NCI-H2196 treated with DMSO at 0.1 percent for 48 hours (cell line): Measurements from ENCODE around the gene SOHLH1.

ENCODE experiments used
- DNase-seq: peaks from one replicate; lab custom pipeline; 2025; ENCODE audit not compliant: unreplicated experiment; lab: John Stamatoyannopoulos, UW

SOHLH1 gene

GRCh38 chr9:135704483-135704882 lies 5.2 kb upstream of the SOHLH1 start:
- no peak for DNase-seq

DNA sequence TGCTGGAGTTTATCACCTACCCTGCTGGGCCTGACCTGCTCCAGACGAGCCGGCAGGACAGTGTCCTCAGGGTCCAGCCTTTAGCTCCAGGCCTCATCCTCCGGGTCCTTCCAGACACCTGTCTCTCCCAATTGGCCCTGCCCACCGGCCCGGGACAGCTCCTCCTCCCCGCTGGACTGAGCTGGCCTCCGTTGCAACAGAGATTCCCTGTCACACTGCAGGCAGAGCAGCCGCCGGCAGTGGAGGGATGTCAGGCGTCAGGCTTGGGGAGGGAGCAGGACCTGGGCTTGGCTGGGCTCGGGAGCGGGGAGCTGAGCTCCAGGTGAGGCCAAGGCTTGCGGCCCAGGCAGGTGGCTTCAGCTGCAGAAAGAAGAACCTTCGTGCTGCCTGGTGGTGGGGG lies 4.4 kb upstream of the SOHLH1 start:
- DNase-seq, result no peak

GRCh38 chr9:135701959-135702721 lies 2.9 kb upstream of the SOHLH1 start, which contains the start of gene KCNT1:
Gene KCNT1 (plus strand): TSS chr9:135702185. CDS start chr9:135702259, 74 bp downstream.
- DNase-seq, result peak; percentile 26

DNA sequence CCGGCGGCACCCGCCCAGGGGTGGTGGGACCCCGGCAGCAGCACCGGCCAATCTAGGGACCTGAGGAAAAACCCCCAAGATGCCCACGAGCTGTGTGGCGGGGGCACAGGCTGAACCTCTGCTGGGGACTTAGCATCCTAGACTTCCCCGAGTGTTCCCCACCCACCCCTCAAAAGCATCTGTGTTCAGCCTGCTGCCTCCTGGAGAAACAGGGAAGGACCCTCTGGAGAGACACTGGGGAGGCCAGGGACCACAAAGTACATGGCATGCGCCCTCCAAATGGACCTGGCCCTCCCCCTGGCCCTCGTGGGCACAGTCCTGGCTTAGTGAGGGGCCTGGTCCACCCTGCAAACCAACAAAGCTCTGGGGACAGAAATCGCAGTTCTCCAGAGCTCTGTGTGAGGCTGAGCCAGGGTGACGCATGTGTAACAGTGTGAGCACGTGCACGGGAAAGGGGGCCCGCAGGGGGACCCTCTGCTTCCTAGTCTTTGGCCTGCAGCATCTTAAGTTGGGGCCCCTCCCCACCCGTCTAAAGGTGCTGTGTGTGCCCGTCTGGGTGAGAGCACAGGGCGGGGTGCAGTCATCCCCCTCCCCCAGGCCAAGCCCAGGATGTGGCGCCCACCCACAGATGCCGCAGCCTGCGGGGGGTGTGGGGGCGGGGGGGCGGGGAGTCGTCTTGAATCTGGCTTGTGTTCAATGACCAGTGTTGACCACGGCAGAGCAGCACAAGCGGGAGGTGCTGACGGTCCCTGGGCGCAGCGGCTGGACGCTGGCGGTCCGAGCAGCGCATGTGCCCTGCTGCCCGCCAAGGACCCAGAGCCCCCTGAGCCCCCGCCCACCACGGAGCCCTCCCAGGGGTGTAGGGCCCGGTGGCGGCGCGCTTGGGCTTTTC lies 2.0 kb upstream of the SOHLH1 start:
- DNase-seq, result no peak

GRCh38 chr9:135700525-135700924 lies 1.2 kb upstream of the SOHLH1 start:
- no peak for DNase-seq

GRCh38 chr9:135698767-135699166 lies 514 bp downstream of the SOHLH1 start:
- DNase-seq, result no peak

DNA sequence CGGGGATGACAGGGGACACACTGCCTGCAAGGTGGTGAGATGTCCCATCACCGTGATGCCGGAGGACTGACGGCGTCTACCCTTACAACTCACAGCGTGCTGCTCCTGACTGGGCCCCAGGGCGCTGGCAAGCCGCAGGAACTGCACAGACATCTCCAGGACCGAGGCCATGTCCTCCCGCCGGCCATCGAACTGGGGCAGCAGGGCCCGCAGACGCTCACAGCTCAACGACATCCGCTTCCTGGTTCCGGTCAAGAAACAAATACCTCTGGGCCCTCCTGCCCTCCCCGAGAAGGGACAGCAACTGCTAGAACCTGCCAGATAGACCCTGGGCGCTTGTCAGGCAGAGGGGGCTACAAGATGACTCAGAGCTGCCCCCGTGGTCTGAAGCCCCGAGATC lies 1.0 kb downstream of the SOHLH1 start:
- no peak for DNase-seq

GRCh38 chr9:135697226-135697625 lies 2.1 kb downstream of the SOHLH1 start:
- DNase-seq, result no peak

- no peak for DNase-seq
These were observed 2.8 kb downstream of the SOHLH1 start for GRCh38 chr9:135696446-135696845.

DNA sequence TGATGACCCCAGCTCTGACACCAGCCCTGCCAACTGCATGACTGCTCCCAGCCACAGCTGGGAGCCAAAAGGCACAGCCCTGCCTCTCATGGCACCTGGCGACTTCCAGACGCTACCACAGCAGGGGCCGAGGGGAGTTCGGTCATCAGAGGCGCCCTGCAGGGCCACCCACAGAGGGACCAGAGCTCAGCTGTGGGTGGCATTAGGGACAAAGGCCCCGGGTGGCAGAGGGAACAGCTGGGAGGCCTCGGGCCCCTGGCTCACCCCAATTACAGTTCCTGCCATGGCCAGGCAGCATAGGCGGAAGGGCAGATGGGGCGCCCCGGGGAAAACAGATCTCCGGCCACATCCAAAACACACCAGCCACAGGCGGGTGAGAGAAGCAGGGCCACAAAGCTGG lies 3.6 kb downstream of the SOHLH1 start:
- no peak for DNase-seq

DNA sequence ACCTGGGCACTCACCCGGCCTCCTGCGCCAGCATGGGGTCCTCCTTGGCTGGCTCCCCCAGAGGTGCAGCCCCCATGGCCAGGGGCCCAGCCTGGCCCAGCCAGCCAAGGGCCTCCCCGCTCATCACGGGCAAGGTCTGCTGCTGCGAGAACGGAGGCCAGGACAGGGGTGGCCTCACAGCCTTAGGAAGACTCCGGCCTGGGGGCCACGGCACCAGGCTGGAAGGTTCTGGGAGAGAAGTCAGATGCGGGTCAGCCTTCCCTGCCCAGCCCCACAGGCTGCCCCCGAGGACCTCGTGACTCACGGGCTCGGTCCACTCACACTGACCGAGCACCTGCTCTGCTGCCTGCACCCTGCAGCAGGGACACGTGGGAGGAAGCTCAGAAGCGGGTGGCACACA lies 4.2 kb downstream of the SOHLH1 start:
- DNase-seq, result no peak

DNA sequence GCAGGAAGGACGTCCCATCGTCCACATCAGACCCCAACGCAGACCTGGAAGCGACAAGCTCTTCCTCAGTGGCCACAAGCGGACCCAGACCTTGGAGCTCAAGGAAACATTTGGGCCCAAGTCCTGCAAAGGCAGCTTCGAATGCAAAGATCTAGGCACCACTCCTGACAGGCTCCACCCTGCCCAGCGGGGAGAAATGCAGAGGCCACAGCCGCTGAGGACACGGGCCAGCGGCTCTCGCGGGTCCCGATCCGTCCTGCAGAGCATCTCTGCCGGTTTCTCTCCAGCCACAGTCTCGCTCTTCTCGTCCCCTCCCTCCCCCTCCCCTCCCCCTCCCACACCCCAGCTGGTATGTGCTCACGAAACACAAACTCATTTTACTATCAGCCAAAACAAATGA lies 4.9 kb downstream of the SOHLH1 start:
- DNase-seq, result no peak

- DNase-seq, result no peak
These were observed 5.5 kb downstream of the SOHLH1 start for GRCh38 chr9:135693771-135694170.

DNA sequence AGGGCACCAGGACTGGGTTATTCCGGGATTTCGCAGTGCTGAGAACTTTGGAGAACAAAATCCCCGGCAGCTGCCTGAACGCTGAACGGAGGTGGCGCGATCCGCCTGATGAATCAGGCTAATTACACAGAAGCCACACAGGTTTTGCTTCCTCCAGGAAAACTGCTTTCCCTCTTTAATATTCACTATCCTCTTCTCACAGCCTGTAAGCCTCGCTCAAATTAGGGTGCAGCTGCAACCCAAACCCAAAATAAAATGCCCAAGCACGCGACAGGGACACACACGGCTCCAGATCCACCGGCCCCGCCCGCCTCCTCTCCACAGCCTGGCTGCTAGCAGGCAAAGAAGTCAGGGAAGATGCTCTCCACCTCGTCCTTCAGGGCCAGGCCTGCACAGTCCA lies 6.0 kb downstream of the SOHLH1 start:
- no peak for DNase-seq

DNA sequence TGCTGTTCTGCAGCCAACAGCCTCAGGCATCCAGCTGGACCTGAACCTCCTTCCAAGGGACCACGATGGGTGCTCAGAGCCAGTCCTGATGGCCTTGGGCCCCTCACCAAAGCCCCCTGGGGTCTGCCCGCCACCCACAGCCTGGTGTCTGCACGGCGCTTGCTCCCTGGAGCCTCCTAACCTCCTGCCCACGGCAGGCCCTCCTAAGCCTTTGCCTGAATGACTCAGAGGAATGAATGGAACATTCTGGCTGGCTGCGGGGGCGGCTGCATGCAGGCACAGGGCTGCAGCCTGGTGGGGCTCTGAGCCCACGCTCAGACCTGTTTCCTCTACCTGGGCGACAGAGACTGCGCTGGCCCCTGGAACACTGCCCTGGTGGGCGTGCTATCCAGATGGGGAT lies 6.9 kb downstream of the SOHLH1 start:
- DNase-seq, result no peak

- no peak for DNase-seq
These were observed 8.3 kb downstream of the SOHLH1 start for GRCh38 chr9:135690836-135691570.

DNA sequence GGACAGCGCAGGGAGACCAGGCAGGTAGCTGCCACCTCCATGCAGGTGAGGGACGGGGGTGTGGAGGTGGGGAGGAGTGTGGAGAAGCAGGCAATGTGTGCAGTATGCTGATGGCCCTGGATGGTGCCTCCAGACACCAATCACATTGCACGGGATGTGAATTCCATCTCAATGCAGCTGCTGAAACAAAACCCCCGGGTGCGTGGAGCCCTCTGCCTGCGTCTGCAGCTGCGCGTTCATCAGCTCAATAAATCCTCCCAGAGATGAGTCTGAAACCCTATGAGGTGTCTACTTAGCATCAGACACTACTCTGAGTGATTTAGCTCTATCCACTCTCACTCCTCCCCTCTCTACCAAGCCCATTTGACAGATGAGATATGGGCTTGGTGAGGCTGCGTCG lies 10.3 kb downstream of the SOHLH1 start:
- DNase-seq, result no peak

DNA sequence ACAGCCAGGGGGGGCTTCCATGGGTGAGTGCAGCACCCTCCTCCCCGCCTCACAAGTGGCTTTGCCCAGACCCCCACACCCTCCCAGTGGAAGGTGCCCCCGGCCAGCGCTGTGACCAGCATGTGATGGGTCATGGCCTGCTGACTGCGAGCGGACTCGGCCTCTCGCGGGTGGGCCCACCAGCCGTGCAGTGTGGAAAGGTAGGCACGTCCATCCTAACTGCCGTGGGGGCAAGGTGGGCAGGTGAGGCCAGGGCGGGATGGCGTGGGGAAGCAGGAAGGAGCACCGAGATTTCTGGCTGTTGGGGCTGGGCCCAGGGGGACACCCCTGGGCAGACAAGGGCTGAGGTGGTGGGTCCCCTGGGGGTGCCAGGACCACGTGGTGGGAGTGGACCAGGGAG lies 12.1 kb downstream of the SOHLH1 start:
- no peak for DNase-seq

GRCh38 chr9:135684691-135685090 lies 14.6 kb downstream of the SOHLH1 start:
- no peak for DNase-seq

- DNase-seq, result no peak
These were observed 15.8 kb downstream of the SOHLH1 start for GRCh38 chr9:135683401-135684034.

GRCh38 chr9:135681161-135681560 lies 18.1 kb downstream of the SOHLH1 start:
- DNase-seq, result no peak
